Superior temporal gyrus (tissue), 1 donor: Measurements from ENCODE around the gene ARID1B.

Experiments used
- DNase-seq: peaks from one replicate; pipeline ENCODE4 v3.0.0-alpha.2; 2016; ENCODE audit errors: extremely low spot score

The ARID1B gene

GRCh38 chr6:157240960-157241311, 463.8 kb downstream of the ARID1B start:
- no peak for DNase-seq

- DNase-seq = no peak
Observed at GRCh38 chr6:157242791-157243190, 465.6 kb downstream of the ARID1B start.

- DNase-seq = no peak
Observed at GRCh38 chr6:157244175-157244574, 467.0 kb downstream of the ARID1B start.

GRCh38 chr6:157244780-157245179, 467.6 kb downstream of the ARID1B start:
- DNase-seq = no peak

GRCh38 chr6:157245436-157245835, 468.3 kb downstream of the ARID1B start:
- DNase-seq = no peak

- DNase-seq = no peak
Observed at GRCh38 chr6:157246048-157246630, 469.0 kb downstream of the ARID1B start.

GRCh38 chr6:157246771-157247484, 469.8 kb downstream of the ARID1B start:
- DNase-seq = no peak

- no peak for DNase-seq
Observed at GRCh38 chr6:157248264-157248663, 471.1 kb downstream of the ARID1B start.

- DNase-seq = no peak
Observed at GRCh38 chr6:157249826-157250225, 472.6 kb downstream of the ARID1B start.

- DNase-seq = no peak
Observed at GRCh38 chr6:157251586-157252247, 474.5 kb downstream of the ARID1B start.

- DNase-seq = no peak
Observed at GRCh38 chr6:157253017-157253416, 475.8 kb downstream of the ARID1B start.

GRCh38 chr6:157253699-157254098, 476.5 kb downstream of the ARID1B start:
- no peak for DNase-seq

GRCh38 chr6:157254538-157254937, 477.4 kb downstream of the ARID1B start:
- no peak for DNase-seq

- no peak for DNase-seq
Observed at GRCh38 chr6:157255079-157255478, 477.9 kb downstream of the ARID1B start.

GRCh38 chr6:157258878-157259277, 481.7 kb downstream of the ARID1B start:
- DNase-seq = no peak

GRCh38 chr6:157259443-157259842, 482.3 kb downstream of the ARID1B start:
- no peak for DNase-seq
